Stimulated activated CD4-positive, alpha-beta T cell treated with anti-CD3 and anti-CD28 coated beads, Interleukin-4, amount 100 ng/mL, for 24 hours (primary cell): ENCODE measurements around the gene AGBL3.
A peak's percentile ranks its signal among the peaks of the same experiment; 100 is the strongest.
"Not testable (repeated sequence)": the region's sequence is repeated elsewhere in the genome, so short reads cannot be mapped to it uniquely, and the experiment has no call there.

ENCODE experiments used
- DNase-seq: peaks from one replicate; pipeline ENCODE4 v3.0.0-alpha.2; 2020

Gene AGBL3

GRCh38 chr7:135169141-135169963 lies 183.0 kb downstream of the AGBL3 start:
- DNase-seq: peak; percentile 68

- peak; percentile 22 for DNase-seq
Observed at GRCh38 chr7:135169964-135170273, 183.6 kb downstream of the AGBL3 start.

GRCh38 chr7:135170274-135170997 lies 184.1 kb downstream of the AGBL3 start, which contains the start of gene CYREN:
Gene CYREN, minus strand, starts transcription at chr7:135170707. Its CDS starts 1,785 bp downstream, at chr7:135168922.
- DNase-seq: peak; percentile 94

GRCh38 chr7:135170998-135171481 lies 184.7 kb downstream of the AGBL3 start:
- not testable (repeated sequence) for DNase-seq

GRCh38 chr7:135171581-135172291 lies 185.4 kb downstream of the AGBL3 start:
- not testable (repeated sequence) for DNase-seq

GRCh38 chr7:135173916-135174315 lies 187.6 kb downstream of the AGBL3 start:
- DNase-seq: not testable (repeated sequence)

GRCh38 chr7:135174941-135175340 lies 188.6 kb downstream of the AGBL3 start:
- no peak for DNase-seq

- DNase-seq: no peak
Observed at GRCh38 chr7:135175931-135176330, 189.6 kb downstream of the AGBL3 start.

GRCh38 chr7:135177028-135177696 lies 190.9 kb downstream of the AGBL3 start:
- no peak for DNase-seq

GRCh38 chr7:135178364-135178763 lies 192.1 kb downstream of the AGBL3 start:
- no peak for DNase-seq

- no peak for DNase-seq
Observed at GRCh38 chr7:135179321-135179925, 193.1 kb downstream of the AGBL3 start.

GRCh38 chr7:135180122-135180521 lies 193.8 kb downstream of the AGBL3 start:
- no peak for DNase-seq

- DNase-seq: no peak
Observed at GRCh38 chr7:135181261-135181928, 195.1 kb downstream of the AGBL3 start.

GRCh38 chr7:135181929-135182678 lies 195.8 kb downstream of the AGBL3 start:
- DNase-seq: no peak

GRCh38 chr7:135183478-135183877 lies 197.2 kb downstream of the AGBL3 start:
- DNase-seq: no peak

- DNase-seq: no peak
Observed at GRCh38 chr7:135184254-135184841, 198.0 kb downstream of the AGBL3 start.
